Measurements from ENCODE around the gene RBM4B.
"Not testable (repeated sequence)": the region's sequence is repeated elsewhere in the genome, so short reads cannot be mapped to it uniquely, and the experiment has no call there.

The RBM4B gene

GRCh38 chr11:66677599-66678375 lies at the start of gene RBM4B:
Gene RBM4B, minus strand, starts transcription at chr11:66677887. Its CDS starts 808 bp downstream, at chr11:66677079.
- DNase-seq = peak; percentile 56 to 87

DNA sequence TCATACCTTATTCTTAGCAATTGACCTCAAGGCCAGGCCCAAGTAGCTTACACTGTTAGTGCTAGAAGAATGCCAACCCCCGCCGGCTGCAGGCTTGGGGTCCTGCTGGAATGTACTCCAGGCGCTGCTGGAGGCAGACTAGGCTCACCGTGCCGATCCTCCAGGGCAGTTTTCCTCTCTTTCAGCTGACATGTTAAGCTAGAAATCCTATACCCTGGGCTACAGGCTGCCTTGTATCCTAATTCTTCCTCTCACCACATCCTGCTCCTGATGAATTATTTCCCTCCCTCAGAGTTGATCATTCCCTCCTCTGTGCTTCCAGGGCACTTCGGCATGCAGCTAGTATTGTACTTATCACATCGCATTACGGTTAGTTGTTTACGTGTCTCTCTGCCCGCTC lies 48.0 kb upstream of the RBM4B start:
- no peak for DNase-seq

GRCh38 chr11:66725114-66725513 lies 47.4 kb upstream of the RBM4B start:
- DNase-seq = peak in 1 of 2 experiments; percentile 41

- not testable (repeated sequence) for DNase-seq
These were observed 46.5 kb upstream of the RBM4B start for GRCh38 chr11:66724167-66724566.

DNA sequence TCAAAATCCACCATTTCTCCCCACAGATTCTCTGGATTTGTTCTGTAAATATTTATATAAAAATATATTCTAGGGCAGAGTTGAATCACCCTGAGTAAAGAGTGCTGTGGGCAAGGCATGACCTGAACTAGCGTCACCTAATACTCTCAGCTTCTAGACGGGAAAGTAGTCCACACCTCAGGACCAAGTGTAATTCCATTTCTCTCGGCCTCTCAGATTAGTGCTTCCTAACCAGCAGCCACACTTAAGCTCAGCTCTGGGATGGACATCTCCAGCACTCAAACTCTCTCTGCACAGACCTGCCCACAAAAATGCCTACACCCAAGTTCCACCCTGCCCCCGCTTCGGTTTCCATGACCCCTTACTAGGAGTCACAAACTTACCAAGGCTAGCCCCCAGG lies 46.0 kb upstream of the RBM4B start:
- DNase-seq = no peak

GRCh38 chr11:66722745-66723651 lies 45.3 kb upstream of the RBM4B start:
- no peak for DNase-seq

DNA sequence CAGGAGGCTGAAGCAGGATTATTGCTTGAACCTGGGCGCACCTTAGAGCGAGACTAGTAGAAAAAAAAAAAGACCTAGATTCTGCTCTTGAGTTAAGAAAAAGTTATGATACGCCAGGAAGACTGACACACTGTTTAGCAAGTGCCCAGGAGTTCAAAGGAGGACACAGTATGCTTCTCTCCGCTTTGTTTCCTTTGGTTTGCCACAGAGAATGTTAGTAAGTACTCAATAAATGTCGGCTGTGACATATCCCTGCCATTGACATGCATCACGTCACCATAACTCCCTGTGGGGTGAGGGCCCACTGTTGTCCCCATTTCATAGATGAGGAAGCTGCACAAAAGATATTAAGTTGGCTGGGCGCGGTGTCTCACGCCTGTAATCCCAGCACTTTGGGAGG lies 44.3 kb upstream of the RBM4B start:
- no peak for DNase-seq

- no peak for DNase-seq
These were observed 43.3 kb upstream of the RBM4B start for GRCh38 chr11:66720899-66721470.

DNA sequence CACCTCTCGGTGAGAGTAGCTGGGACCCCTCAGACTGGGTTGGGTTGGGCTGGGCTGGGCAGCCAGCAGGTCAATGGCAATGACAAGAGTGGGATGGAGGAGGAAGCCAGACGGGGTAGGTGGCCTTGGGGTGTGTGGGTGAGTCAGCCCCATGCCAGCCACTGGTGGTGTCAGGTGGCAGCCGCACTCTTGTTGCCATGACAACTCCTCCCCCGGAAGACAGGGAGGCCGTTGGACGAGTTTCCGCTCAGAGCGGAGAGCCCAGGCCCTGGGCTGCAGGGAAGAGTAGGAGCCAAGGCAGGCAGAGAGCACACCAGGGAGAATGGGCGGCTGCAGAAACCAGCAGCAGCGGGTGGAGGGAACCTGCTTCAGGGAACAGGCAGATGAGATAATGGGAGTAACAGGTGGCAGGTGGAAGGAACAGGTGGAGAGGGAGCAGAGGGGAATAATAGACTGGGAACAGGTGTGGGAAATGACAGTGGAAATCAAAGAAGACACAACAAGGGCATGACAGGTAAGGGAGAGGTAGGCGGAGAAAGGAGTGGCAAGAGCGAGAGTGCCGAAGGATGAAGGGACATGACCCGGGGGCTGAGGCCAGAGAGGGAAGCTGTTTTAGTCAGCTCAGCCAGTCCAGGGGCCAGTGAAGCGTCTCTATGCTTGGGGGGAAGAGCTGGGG lies 42.7 kb upstream of the RBM4B start:
- DNase-seq = peak in 1 of 2 experiments; percentile 80

DNA sequence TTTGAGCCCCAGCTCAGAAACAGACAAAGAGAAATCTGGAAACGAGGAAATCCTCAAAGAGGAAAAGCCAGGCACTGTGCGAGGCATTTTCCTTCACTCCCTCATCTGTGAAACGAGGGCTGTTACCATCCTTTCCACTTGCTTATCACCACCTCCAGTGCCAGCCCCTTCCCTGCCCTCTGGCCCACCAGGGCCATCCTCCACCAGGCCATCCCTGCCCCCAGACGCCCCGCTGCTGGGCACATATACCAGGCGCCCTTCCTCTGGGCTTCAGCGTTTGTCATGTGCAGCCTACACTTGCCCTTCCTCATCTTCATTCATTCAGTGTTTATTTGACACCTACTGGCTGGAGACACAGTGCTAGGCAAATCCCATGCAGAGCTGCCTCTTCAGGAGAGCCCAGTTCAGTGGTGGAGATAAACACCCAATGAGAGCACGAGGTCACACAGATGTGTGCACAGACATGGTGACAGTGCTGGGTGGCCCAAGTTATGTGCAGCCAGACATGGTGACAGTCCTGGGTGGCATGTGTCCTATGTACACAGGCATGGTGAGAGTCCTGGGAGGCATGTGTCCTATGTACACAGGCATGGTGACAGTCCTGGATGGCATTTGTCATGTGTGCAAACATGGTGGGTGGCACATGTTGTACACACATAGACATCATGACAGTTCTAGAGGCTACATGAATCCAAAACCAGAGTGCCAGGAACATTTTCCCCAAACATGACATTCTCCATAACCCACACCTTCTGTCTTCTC lies 41.6 kb upstream of the RBM4B start:
- DNase-seq = no peak

- no peak for DNase-seq
These were observed 40.8 kb upstream of the RBM4B start for GRCh38 chr11:66718320-66718971.

GRCh38 chr11:66717925-66718319 lies 40.2 kb upstream of the RBM4B start:
- peak in 1 of 2 experiments; percentile 25 for DNase-seq

- no peak for DNase-seq
These were observed 39.3 kb upstream of the RBM4B start for GRCh38 chr11:66716996-66717395.

GRCh38 chr11:66715346-66716085 lies 37.8 kb upstream of the RBM4B start:
- no peak for DNase-seq

GRCh38 chr11:66713746-66714480 lies 36.2 kb upstream of the RBM4B start:
- no peak for DNase-seq

- no peak for DNase-seq
These were observed 32.8 kb upstream of the RBM4B start for GRCh38 chr11:66710384-66710930.

DNA sequence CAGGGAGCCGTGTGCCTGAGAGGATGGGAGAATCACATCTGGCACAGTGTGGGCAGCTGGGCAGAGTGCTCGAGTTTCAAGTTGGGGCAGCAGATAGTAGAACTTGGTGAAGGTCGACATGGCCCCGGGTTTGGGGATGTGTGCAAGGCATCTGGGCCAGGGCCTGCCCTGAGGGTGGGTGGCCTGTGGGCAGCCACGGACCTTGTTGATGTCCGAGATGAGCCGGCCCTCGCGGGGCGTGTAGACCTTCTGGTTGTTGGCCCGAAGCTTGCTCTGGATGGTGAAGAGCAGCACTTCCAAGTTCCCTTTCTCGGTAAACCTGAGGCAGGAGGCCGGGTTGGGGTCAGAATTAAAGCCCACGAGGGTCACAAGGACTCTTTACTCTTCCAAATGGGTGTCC lies 31.0 kb upstream of the RBM4B start:
- DNase-seq = no peak

DNA sequence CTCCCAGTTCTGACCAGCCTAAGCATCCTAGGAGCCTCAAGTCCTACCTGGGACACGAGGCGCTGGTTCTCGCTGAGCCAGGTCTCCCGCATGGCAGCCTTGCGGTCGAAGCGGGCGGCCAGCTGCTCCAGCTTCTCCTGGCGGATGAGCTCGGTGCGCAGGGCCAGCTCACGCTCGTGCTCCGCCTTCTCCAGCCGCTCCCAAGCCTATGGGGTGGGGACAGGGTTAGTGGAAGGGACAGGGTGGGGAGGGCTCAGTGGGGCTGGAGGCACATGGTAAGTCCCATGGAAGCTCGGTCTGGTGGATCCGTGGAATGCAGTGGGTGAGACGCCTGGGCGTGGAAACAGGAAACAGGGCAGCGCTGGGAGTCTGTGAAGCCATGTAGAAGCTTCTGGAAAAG lies 30.4 kb upstream of the RBM4B start:
- no peak for DNase-seq

GRCh38 chr11:66707486-66707885 lies 29.8 kb upstream of the RBM4B start:
- DNase-seq = no peak

- no peak for DNase-seq
These were observed 29.3 kb upstream of the RBM4B start for GRCh38 chr11:66706989-66707388.
